ENCODE data around the gene ABR. TPM values are rescaled to one million over a fixed set of nuclear protein-coding genes. Genes with fewer than 3 reads are reported as not detected.
"Not testable (repeated sequence)": the region's sequence is repeated elsewhere in the genome, so short reads cannot be mapped to it uniquely, and the experiment has no call there.

The ABR gene
- total RNA-seq, 2 donors from 2014 or later = 36.0 to 45.8 TPM

DNA sequence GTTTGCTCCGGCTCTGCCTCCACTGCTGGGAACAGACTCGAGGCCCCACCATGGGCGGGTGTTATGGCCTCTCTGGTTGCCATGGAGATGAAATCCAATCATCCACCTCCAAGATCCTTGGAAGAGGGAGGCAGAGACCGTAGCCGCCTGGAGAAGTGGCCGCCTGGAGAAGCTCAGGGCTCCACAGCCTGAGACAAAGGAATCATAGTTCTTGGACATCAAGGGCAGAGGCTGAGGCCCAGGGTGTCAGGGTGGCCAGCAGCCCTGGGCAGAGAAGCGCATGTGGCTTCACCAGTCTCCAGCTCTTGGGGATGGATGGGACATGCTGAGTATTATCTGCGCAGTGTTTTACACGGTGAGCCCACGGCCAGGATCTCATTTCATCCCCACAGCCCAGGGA, 36.2 kb downstream of the ABR start:
- no peak for ATAC-seq
- DNase-seq (ENCODE audit: low spot score in 2 of 2) = no peak
- Mint-ChIP-seq H3K9me3 (no peaks in the 10 kb centered on the region), H3K36me3 (no peaks in the 10 kb centered on the region), H3K27ac (no peak overlapping the region)

DNA sequence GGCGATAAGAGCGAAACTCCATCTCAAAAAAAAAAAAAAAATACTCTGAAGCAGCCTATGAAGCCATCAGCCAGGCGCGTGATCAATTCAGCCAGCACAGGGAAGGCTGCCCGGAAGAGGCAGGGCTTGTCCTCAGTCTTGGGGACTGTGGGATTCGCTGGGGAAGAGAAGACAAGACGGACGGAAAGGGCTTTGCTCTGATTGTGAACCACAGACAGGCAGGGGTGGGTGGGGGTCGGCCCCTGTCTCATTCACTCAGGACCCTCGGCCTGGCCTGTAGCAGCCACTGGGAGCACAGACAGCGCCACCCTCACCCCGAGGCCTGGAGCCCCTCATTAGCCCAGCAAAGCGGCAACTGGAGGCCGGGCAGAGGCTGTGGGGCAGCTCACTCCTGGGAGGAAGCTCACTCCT, 37.2 kb downstream of the ABR start:
- no peak for ATAC-seq
- Mint-ChIP-seq H3K9me3 (no peaks in the 10 kb centered on the region), H3K36me3 (no peaks in the 10 kb centered on the region), H3K27ac (no peak overlapping the region)
- DNase-seq (ENCODE audit: low spot score in 2 of 2) = no peak

DNA sequence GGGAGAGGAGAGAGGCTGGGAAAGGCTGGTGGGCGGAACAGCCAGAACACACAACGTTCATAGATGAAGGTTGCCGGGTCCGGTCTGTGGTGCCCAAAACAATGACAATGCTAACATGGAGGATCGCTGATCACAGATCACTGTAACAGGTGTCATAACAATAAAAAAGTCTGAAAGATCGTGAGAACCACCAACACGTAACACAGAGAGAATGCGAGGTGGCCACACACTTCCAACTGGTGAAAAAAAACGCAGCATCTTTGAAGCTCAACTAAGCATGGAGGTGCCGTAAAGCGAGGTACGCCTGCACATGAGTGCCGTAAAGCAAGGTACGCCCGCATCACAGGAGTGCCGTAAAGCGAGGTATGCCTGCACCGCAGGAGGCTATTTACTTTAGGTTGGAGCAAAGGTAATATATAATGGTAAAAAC, 42.3 kb downstream of the ABR start:
- no peaks in the 10 kb centered on the region for H3K36me3 Mint-ChIP-seq
- ATAC-seq = no peak
- H3K27ac Mint-ChIP-seq = no peak overlapping the region
- DNase-seq (ENCODE audit: low spot score in 2 of 2) = no peak
- no peaks in the 10 kb centered on the region for H3K9me3 Mint-ChIP-seq

DNA sequence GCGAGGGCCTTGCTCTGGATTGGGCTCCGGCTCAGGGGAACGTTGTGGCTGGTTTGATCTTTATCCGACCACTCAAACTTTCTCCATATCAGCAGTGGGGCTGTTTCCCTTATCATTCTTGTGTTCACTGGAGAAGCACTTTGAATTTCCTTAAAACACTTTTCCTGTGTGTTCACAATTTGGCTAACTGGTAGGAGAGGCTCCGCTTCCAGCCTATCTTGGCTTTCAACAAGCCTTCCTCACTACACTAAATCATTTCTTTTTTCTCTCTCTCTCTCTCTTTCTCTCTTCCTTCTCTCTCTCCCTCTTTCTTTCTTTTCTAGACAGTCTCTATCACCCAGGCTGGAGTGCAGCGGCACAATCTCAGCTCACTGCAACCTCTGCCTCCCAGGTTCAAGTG, 43.0 kb downstream of the ABR start:
- Mint-ChIP-seq H3K9me3 (peaks cover 0 to 4% of the 10 kb centered on the region in 2 donors), H3K27ac (no peak overlapping the region), H3K36me3 (no peaks in the 10 kb centered on the region)
- no peak for DNase-seq (ENCODE audit: low spot score in 2 of 2)
- no peak for ATAC-seq

DNA sequence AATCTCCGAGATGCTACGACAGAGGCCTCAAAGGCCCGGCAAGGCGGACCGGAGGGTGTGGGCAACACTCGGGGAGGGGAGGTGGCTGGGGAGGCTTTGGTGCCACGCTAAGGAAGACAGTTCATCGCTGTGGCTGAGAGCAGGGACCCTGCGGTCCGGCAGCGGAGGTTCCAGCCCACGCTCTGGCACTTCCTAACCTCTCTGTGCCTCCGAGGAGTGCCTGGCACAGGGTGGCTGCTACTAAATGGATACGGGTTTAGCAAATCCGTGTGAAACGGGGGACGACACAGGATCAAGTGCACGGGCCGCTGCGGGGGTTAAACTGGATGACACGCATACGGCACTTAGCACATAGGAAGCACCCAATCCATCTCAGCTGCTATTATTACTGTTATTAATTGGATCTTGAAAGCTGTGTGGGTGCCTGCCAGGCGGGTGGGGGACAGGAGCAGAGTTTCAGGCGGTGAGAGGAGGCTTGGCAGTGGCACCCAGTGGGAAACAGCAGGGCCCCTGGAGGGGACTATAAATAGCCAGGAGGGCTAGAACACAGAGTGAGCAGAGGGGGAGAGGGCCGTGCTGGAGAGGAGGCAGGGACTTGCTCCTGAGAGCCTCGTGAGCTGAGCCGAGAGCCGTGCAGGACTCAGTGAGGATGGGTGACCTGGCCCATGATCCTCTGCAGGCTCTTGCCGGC, 45.0 kb downstream of the ABR start:
- DNase-seq (ENCODE audit: low spot score in 2 of 2) (no peak), ATAC-seq (no peak)
- Mint-ChIP-seq H3K9me3 (peaks cover 0 to 4% of the 10 kb centered on the region in 2 donors), H3K27ac (no peak overlapping the region), H3K36me3 (no peaks in the 10 kb centered on the region)

DNA sequence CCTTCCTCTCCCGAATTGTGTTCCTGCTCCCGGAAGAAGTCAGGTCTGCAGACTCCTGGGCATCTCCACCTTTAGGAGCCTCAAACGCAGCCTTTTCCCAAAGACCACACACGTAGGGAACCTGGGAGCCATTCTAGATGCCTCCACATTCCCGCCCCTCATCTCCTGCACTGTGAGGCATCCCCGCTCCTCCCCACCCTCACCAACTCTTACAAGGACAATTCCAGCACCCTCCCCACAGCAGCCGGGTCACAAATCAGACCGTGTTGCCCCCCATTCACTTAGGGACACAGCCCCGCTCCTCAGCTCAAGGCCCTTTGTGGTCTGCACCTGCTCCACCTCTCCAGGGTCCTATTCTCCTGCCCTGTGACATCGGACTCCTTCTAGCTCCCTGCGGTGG, 49.6 kb downstream of the ABR start:
- Mint-ChIP-seq H3K9me3 (peaks cover 0 to 4% of the 10 kb centered on the region in 2 donors), H3K36me3 (no peaks in the 10 kb centered on the region)

DNA sequence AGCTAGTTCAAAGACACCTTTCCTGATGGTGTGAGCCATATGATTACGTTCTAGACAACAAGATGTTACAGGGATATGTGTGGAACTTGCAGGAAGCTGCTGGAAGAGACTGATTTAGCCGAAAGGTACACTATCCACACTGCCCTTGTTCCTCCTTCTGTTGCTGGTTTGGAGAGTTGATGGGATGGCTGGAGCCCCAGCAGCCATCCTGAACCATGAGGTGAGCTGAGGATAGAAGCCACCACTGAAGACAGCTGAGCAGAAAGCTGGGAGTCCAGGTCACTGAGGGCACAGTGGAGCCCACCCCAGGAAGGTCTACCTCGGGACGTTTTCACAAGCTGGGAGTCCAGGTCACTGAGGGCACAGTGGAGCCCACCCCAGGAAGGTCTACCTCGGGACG, 51.3 kb downstream of the ABR start:
- not testable (repeated sequence) for DNase-seq (ENCODE audit: low spot score in 2 of 2); ATAC-seq; H3K27ac Mint-ChIP-seq; H3K36me3 Mint-ChIP-seq; H3K9me3 Mint-ChIP-seq

More for the DNA sequence above, 49.6 kb downstream of the ABR start:
- no peak overlapping the region for H3K27ac Mint-ChIP-seq
- DNase-seq (ENCODE audit: low spot score in 2 of 2) (no peak), ATAC-seq (no peak)

DNA sequence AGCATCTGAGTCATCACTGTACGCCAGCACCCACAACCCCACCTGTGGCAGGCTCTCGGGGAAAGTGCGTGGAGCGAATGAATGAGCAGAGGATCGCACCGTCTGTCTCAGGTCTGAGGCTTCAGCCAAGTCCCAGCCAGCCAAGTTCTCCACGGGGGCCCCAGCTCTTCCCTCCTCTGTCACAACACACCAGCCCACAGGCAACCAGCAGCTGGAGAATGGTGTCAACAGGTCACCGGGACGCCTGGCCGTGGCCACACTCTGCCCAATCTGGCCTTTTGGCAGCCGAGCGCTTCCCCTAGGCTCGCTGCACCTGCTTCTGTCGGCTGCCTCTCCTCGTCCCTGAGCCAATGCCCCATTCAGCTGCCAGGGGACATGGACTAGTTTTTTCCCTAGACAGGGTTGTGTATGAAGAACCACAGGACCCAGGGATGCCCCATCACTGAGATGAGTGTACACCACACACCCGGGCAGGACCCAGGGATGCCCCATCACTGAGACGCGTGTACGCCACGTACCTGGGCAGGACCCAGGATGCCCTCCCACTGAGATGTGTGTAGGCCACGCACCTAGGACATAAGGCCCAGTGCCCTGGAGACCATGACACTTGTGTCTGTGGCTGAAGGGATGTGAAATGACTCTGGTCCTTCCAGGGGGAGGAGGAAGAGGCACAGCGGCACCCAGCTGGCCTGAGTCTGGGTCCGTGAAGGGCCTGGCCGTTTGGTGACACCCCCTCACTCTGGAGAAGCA, 52.8 kb downstream of the ABR start:
- H3K36me3 Mint-ChIP-seq = no peaks in the 10 kb centered on the region
- no peak for ATAC-seq
- H3K27ac Mint-ChIP-seq = no peak overlapping the region
- H3K9me3 Mint-ChIP-seq = peaks cover 0 to 2% of the 10 kb centered on the region in 2 donors
- DNase-seq (ENCODE audit: low spot score in 2 of 2) = no peak

DNA sequence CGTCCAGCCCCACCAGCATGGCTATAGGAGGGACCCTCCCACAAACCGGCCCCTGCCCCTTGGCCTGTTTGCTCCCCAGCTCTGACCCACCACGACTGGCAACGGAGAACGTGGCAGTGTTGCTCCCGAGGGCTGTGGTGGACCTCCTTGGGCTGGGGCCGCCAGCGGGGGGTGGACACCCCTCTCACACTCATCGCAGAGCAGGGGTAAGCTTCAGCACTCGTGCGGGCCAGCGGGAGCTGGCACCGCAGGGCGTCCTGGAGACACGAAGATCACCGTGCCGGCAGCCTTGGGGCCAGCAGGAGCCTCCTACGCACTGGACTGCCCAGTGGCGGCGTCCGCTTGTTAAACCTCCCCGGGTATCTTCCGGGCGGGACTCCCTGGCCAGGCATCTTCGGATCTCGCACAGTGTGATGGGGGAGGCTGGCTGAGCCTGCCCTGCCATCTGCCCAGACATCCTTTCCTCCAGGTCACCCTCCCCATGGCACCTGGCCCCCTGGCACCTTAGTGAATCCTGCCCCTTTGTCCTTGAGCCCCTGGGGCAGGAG, 53.5 kb downstream of the ABR start:
- no peak for DNase-seq (ENCODE audit: low spot score in 2 of 2)
- H3K36me3 Mint-ChIP-seq = no peaks in the 10 kb centered on the region
- H3K9me3 Mint-ChIP-seq = no peaks in the 10 kb centered on the region
- ATAC-seq = no peak
- no peak overlapping the region for H3K27ac Mint-ChIP-seq

DNA sequence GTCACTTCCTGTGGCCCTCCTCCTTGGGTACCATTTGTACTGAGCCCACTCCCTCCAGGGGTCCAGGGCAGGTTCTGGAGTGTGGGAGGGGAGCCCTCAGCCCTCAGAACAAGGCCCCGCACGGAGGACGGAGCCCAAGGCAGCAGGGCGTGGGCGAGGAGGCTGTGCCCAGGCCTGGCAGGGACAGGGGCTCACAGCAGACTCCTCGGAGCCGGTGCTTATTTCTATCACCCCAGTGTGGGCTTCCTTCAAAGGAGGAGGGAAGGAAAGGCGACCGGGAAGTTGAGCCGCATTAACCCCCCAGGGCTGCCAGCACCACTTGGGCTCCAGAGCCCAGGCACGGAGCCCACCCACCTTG, 54.0 kb downstream of the ABR start:
- Mint-ChIP-seq H3K36me3 (no peaks in the 10 kb centered on the region), H3K27ac (no peak overlapping the region), H3K9me3 (no peaks in the 10 kb centered on the region)
- DNase-seq (ENCODE audit: low spot score in 2 of 2) (no peak), ATAC-seq (no peak)

DNA sequence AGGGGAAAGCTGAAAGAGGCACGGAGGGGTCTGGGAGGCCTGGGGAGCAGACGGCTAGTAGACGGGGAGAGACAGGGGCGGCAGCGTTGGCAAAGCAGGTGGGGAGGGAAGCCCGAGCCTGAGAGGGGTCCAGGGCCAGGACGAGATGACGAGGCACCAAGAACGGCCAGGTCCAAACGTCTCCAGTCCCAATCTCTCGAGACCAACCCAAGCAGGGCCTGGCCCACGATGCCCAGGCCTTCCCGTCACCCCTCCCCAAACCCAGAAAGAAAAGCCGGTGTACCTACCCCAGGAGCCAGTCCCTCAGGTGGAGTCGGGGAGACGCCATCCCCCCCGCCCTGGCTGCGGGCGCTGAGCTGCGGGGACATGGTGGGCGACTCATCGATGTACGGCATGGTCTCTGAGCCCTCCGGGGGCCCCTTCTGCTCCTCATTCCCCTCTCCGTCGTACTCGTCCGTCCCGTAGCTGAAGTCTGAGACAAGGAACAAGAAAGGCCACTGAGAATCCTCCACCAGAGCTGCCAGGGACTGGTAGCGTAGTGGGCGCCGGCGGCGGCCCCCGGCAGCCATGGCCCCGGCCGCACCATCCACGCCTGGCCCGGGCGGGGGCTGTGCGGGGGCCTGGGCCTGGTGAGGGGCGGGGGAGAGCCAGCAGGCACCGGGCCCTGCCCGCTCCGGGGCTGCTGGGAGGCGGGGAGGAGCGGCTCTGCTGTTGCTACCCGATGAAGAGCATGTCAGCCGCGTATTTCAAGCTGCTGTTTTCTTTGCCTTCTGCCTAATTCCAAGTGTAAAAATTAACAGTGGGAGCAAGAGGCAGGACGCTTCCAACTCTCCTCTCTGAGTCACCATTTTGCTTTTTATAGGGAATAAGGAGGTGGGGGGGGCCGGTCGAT, 54.6 kb downstream of the ABR start:
- no peaks in the 10 kb centered on the region for H3K36me3 Mint-ChIP-seq
- ATAC-seq (no peak), DNase-seq (ENCODE audit: low spot score in 2 of 2) (no peak)
- no peaks in the 10 kb centered on the region for H3K9me3 Mint-ChIP-seq
- no peak overlapping the region for H3K27ac Mint-ChIP-seq

DNA sequence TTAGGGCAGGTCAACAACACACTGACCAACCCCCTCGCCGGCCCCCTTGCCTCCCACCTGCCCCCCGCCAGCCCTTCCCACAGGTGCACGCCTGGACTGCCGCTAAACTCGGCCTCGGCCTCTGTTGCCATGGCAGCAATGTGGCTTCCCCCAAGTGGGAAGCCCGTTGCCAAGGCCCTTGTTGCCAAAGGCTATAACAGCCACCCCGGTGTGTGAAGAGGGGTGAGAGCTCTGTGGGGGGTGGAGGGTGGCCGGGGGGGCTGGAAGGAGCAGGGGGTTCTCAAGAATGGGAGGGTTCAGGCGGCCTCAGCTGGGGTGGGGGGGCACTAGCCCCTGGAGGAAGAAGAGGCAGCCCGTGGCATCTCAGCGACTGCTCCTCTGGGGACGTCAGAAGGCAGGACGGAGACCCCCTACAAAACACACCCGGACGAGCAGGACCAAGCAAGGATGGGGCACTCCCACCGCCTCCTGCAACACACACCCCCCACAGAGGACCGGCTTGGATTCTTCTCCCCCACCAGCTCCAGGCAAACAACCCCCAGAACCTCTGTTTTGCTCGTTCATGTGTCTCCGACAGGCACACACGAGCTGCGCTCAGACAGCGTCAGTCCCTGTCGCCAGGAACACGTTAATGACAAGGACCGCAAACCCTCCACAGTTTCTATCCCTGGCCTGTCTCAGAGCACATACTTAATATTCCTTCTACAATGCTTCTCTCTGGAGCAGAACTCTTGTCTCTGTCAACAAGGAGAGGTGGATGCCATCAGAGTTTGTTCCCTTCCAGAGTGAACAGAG, 55.7 kb downstream of the ABR start:
- no peaks in the 10 kb centered on the region for H3K36me3 Mint-ChIP-seq
- ATAC-seq (no peak), DNase-seq (ENCODE audit: low spot score in 2 of 2) (no peak)
- no peak overlapping the region for H3K27ac Mint-ChIP-seq
- H3K9me3 Mint-ChIP-seq = no peaks in the 10 kb centered on the region

DNA sequence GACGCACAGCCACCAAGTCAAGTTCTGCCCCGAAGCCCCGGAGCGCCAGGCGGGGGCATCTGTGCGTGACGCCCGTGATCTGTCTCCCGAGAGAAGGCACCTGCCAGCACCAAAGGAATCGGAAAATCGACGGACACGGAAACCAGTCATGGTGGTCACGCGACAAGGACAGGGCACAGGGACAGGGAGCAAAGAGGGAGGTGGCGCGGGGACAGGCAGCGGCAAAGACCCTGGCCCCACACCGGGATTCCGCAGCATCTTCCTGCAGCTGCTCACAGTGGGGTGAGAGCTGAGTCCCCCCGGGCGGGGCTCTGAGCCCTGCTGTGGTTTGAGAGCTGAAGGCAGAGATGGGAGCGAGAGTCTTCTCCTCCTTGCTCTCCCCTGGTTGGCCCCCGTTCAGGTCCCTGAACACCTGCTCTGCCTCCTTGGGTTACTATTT, 56.4 kb downstream of the ABR start:
- Mint-ChIP-seq H3K27ac (peak overlapping the region in 1 of 2 donors; percentile 27), H3K9me3 (no peaks in the 10 kb centered on the region), H3K36me3 (no peaks in the 10 kb centered on the region)
- ATAC-seq (no peak), DNase-seq (ENCODE audit: low spot score in 2 of 2) (no peak)

DNA sequence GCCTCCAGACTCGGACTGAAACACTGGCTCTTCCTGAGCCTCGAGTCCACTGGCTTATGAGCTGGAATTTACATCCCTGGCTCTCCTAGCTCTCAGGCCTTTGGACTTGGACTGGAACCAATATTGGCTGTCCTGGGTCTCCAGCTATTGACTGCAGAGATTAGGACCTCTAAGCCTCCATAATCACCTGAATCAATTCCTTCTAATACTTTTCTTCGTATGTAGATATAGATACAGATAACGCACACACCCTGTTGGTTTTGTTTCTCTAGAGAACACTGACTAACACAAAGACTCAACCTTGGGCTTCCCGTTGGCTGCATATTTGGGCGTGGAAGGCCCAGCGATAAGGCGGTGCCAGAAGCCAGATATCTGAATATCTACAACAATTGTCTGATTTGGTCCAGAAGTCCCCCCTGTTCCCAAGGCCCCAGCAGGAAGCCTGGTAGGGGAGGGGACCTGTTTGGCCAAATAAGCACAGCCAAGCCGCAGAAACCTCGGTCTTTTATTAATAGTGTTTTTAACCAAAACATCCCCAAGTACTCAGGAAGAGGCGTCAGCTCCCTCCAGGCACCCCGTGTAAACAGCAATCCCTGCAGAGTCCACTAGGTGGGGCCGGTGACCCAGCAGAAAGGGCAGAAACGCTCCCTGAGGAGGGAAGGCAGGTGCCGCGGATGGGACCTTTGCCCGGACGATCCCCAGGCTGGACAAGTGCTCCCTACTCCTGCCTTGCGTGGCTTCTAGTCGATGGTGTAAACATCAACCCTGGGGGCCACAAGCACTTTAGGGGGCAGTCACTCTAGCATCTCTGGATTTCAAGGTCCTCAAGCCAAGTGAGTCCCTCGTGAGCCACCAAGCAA, 57.0 kb downstream of the ABR start:
- Mint-ChIP-seq H3K9me3 (no peaks in the 10 kb centered on the region), H3K36me3 (no peaks in the 10 kb centered on the region), H3K27ac (peak overlapping the region in 1 of 2 donors; percentile 27)
- DNase-seq (ENCODE audit: low spot score in 2 of 2) = peak; percentile 77 to 94
- peak; percentile 91 to 93 for ATAC-seq

DNA sequence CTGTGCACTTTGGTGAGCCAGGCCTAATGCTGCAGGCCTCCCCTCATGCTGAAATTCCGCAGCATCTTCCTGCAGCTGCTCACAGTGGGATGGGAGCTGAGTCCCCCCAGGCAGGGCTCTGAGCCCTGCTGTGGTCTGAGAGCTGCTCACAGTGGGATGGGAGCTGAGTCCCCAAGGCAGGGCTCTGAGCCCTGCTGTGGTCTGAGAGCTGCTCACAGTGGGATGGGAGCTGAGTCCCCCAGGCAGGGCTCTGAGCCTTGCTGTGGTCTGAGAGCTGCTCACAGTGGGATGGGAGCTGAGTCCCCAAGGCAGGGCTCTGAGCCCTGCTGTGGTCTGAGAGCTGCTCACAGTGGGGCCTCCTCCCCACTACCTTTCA, 58.4 kb downstream of the ABR start:
- H3K9me3 Mint-ChIP-seq; ATAC-seq; DNase-seq (ENCODE audit: low spot score in 2 of 2): not testable (repeated sequence)

More for the DNA sequence above, 58.4 kb downstream of the ABR start:
- not testable (repeated sequence) for H3K27ac Mint-ChIP-seq, H3K36me3 Mint-ChIP-seq

Data from activated naive CD4-positive, alpha-beta T cell treated with anti-CD3 and anti-CD28 coated beads, Interleukin-2, amount 50 U/mL, for 72 hours (primary cell).